Occipital lobe (tissue), 2 donors: Measurements from ENCODE around the gene GPR6. TPM values are rescaled to one million over a fixed set of nuclear protein-coding genes. Genes with fewer than 3 reads are reported as not detected.
A peak's percentile ranks its signal among the peaks of the same experiment; 100 is the strongest.

Experiments used
- DNase-seq: peaks from one replicate; lab custom pipeline; 2025; lab: John Stamatoyannopoulos, UW
- total RNA-seq: library from RNA; depleted of rRNA; stranded (reverse); fragments of >200 nt; gene quantifications from one replicate; pipeline ENCODE4 v1.2.3, GENCODE V29; 2014

GPR6 gene
- total RNA-seq: not detected

- peak; percentile 48 for DNase-seq
These were observed at the start of gene GPR6 for GRCh38 chr6:109978174-109979032. GPR6 (plus strand) TSS chr6:109978311; CDS start chr6:109979113, 802 bp downstream.

- DNase-seq: no peak
These were observed 43.8 kb upstream of the GPR6 start for GRCh38 chr6:109934293-109934692.

- no peak for DNase-seq
These were observed 38.5 kb upstream of the GPR6 start for GRCh38 chr6:109939654-109940053.

- DNase-seq: no peak
These were observed 33.7 kb upstream of the GPR6 start for GRCh38 chr6:109944448-109944847.

- no peak for DNase-seq
These were observed 33.0 kb upstream of the GPR6 start for GRCh38 chr6:109945091-109945490.

- DNase-seq: no peak
These were observed 31.1 kb upstream of the GPR6 start for GRCh38 chr6:109946979-109947378.

GRCh38 chr6:109949281-109950065 lies 28.6 kb upstream of the GPR6 start:
- no peak for DNase-seq

GRCh38 chr6:109955491-109955890 lies 22.6 kb upstream of the GPR6 start:
- DNase-seq: no peak

GRCh38 chr6:109958626-109959025 lies 19.5 kb upstream of the GPR6 start:
- DNase-seq: no peak

GRCh38 chr6:109961611-109962041 lies 16.5 kb upstream of the GPR6 start:
- DNase-seq: no peak

GRCh38 chr6:109962271-109962670 lies 15.8 kb upstream of the GPR6 start:
- DNase-seq: no peak

GRCh38 chr6:109963598-109964170 lies 14.4 kb upstream of the GPR6 start:
- DNase-seq: no peak

GRCh38 chr6:109964949-109965348 lies 13.2 kb upstream of the GPR6 start:
- no peak for DNase-seq

GRCh38 chr6:109966299-109966698 lies 11.8 kb upstream of the GPR6 start:
- no peak for DNase-seq

GRCh38 chr6:109977791-109978173 lies 329 bp upstream of the GPR6 start:
- DNase-seq: no peak

- DNase-seq: no peak
These were observed 1.2 kb downstream of the GPR6 start for GRCh38 chr6:109979033-109979921.

- DNase-seq: no peak
These were observed 6.3 kb downstream of the GPR6 start for GRCh38 chr6:109984410-109984809.

GRCh38 chr6:109987196-109987595 lies 9.1 kb downstream of the GPR6 start:
- DNase-seq: no peak

- no peak for DNase-seq
These were observed 13.3 kb downstream of the GPR6 start for GRCh38 chr6:109991201-109992101.

- no peak for DNase-seq
These were observed 20.2 kb downstream of the GPR6 start for GRCh38 chr6:109998159-109998785.
